Fibroblast of gingiva (primary cell): ENCODE measurements around the gene OPRL1.

Experiments used
- DNase-seq: peaks from one replicate; pipeline ENCODE4 v3.0.0-alpha.2; 2011; ENCODE audit warnings: low read depth

OPRL1 gene

DNA sequence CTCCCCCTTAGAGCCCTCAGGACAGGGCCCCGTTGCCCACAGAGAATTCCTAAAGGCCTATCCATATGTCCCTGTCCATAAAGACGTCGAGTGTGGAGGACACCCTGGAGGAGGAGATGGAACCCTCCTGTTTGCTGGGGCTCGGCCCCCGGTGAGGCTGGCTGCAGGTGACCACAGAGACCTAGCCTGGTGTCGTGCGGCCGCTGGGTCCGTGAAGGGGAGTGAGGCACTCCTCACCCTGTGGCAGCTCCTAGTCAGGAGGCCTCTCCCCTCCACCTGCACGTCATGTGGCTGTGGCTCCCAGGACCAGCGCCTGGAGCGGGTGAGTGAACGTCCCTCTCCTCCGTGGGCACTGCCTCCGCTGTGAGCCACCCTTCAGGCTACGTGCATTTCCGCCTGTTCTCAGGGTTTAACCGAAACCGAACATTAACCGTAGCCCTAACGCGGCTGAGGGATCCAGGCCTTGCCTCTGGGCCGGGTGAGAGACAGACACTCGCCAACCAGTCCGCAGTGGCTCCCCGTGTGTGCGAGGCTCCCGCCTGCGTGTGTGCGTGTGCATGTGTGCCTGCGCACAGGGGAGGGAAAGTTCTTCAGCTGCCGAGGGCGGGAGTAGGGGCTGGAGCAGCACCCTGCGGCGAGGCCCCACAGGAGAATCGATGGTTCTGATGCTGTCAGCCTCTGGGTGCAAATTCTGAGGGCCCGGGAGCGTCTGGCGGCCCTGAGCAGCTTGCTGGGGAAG, 22.8 kb upstream of the OPRL1 start:
- DNase-seq, result no peak

DNA sequence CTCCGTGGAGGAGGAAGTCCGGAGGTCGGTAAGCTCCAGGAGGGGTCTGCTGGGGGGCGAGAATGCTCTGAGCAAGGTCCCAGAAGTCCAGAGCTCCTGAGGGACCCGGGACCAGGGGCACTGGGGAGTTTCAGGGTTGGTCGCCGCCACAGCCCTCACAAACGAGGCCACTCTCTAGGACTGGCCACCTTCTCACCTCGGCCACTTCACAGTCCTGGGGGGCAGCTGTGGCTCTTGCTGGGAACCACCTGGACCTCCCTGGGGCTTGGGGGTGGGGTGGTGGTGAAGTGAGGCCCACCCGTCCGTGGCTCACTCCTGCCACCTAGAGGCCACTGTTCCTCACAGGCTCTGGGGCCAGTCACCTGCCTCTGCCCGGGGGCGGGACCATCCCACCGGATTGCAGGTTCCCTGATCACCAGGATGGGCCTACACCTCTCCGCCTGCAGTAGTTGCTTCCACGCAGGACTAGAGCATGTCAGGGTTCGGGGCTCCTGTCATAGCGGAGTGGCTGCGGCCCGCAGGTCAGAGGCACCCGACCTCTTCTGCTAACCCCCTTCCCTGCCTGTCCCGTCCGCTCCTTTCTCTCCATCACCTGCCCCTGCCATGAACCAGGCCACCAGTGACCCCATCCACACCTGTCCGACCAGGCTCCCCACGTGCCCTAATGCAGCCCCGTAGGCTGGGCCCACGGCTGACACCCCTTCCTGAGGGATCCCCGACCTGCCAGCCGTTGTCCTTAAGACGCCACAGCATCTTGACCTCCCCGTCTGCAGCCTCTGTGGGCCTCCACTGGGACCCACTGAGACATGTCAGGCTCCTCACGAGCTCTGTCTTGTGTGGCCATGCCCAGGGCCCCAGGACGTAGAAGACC, 22.0 kb upstream of the OPRL1 start:
- no peak for DNase-seq

- no peak for DNase-seq
Measured at GRCh38 chr20:64058536-64058935, 21.3 kb upstream of the OPRL1 start.

GRCh38 chr20:64062276-64062595, 17.6 kb upstream of the OPRL1 start:
- DNase-seq, result no peak

- peak; percentile 95 for DNase-seq
Measured at GRCh38 chr20:64062596-64063388, 17.1 kb upstream of the OPRL1 start, which contains the start of gene TCEA2. Gene TCEA2 (plus strand): TSS chr20:64063198. CDS start chr20:64063313, 115 bp downstream.

DNA sequence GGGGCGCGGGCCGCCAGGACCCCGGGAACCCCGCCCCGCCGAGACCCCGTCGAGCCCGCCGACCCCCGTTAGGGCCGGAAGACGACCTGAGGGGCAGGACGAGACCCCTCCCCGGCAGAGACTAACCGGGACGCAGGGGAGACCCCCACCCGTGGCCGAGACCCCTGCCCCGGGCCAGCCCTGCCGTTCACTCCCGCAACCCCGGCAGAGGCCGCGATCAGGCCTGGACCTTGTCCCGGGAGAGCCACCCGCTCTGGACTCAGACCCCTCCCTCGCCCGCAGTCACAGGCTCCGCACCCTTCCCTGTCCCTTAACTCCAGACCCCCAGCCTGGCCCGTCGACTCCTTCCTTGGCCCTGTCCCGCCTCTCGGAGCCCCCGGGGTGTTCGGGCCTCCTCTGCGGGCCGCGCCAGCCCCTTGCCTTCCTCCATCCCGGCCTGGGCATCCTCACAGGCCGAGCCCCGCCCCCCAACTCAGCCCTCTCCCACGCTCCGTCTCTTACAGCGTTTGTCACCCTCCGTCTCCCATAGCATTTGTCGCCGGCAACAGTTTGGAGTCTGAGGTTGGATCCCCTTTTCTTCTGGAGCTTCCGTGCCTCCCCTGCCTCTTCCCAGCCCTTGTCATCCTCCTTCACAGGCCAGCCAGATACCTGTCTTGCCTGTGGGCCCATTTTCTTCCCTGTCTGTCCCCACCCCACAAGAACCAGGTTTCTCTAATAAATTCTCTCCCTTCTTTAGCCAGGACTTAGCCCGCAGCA, 16.3 kb upstream of the OPRL1 start:
- DNase-seq, result no peak

DNA sequence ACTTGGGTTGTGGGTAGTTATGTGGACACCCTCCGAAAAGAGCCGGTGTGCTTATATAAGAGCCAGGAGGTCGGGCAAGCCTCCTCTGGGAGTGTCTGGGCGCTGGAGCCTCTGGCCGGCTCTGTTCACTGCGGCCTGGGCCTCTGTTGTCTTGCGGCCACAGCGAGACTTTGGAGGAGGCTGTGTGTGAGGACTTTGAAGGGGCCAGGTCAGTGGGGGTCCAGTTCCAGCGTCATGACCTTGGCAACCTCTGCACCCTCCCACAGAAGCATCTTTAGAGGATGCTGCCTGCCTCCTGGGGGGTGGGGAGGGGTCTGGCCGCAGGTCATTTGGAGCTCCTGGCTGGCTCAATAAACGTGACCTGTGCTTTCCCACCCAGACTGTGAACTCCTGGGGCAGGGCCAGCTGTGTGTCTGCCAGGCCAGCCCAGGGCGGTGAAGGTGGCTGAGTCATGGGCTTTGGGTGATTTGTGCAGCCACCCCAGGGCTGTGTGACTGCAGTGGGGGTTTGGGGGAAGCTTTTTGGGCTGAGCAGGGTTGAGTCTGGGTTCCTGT, 15.7 kb upstream of the OPRL1 start:
- DNase-seq, result peak; percentile 24

- DNase-seq, result no peak
Measured at GRCh38 chr20:64065062-64065973, 14.6 kb upstream of the OPRL1 start.

DNA sequence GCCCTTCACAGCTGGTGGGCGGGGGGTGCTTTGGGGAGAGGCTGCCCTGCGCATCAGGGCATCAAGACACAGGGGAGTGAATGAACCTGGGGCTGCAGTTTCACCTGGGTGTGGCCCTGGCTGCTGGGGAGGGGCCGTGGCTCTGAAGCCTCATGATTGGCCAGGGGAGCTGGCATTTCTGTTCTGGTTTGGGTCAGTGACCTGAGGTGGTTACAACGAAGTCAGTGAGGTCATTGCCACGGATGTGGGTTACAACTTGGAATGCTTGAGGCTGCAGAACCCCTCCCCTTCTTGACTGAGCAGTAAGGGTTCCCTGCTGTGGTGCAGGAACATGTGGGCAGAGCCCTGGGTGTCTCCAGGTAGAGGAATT, 13.9 kb upstream of the OPRL1 start:
- peak; percentile 61 for DNase-seq

- DNase-seq, result no peak
Measured at GRCh38 chr20:64067005-64067632, 12.8 kb upstream of the OPRL1 start.

DNA sequence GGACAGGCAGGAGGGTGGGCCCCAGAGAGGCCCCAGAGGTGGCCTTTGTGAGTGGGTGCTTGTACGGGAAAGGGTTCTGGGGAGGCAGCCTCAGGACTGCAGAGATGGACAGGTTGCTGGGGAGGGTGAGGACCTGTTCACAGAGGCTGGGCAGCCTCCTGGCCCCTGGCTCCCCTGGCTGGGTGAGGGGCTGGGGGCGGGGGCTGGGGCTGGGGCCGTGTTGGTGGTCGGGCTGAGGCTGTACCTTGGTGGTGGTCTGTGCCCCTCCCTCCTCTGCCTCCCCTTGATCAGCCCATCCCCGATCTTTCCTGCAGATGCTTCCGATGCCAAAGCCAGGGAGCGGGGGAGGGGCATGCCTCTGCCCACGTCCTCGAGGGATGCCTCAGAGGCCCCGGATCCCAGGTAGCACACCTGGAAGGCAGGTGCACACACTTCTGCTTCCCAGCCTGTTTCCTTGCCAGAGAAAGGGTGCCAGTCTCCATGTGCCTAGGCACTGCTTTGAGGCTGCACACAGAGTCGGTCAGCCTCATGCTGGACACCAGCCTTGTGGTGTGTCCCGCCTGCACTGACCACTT, 12.1 kb upstream of the OPRL1 start:
- DNase-seq, result no peak

DNA sequence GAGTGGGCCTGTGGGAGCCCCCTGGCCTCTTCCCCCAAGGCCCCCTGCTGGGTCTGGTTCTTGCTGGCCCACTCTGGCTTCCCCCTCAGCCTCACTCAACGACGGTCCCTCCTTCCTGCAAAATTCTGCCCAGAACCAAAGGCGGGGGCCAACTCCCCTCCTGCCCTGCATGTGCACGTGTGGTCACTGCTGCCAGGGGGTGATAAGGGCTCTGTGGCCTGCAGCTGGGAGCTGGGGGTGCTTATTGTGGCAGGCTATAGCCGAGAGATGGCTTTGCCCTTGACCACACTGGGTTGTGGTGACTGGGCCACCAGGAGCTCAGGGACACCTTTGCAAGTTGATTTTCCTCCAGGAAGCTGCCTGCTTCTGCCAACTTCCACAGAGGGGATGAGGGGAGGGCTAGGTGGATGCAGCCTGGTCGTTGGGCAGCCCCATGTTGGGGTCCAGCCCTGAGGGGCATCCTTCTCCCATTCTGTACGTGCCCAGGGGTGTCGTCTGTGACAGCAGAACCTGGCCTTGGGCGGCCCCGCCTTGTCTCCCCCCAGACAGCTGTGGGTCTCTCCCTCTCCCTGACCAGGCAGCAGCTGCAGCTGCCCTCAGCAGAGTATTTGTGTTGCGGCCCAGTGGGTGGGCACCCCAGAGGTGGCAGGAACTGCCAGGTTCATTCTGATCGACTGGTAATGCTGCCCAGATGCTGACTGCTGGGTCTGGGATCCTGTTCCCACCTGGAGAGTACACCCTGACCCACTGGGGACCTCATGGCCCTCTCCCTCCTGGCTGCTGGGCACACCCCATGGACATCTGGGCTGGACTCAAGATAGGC, 11.3 kb upstream of the OPRL1 start:
- DNase-seq, result no peak

DNA sequence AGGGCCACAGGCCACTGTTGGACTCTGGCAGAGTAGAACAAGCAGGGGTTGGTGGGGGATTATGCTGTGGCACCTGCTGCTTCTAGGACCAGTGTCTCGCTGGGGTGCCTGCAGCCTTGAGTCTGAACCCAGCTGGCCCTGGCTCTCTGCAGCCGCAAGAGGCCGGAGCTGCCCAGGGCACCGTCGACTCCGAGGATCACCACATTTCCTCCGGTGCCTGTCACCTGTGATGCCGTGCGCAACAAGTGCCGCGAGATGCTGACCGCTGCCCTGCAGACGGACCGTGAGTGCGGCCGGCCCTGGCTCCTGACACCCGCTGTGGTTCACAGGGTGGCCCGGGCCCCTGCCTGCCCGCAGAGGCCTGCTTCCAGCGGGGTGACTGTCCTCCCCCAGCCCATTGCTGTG, 10.7 kb upstream of the OPRL1 start:
- DNase-seq, result no peak

DNA sequence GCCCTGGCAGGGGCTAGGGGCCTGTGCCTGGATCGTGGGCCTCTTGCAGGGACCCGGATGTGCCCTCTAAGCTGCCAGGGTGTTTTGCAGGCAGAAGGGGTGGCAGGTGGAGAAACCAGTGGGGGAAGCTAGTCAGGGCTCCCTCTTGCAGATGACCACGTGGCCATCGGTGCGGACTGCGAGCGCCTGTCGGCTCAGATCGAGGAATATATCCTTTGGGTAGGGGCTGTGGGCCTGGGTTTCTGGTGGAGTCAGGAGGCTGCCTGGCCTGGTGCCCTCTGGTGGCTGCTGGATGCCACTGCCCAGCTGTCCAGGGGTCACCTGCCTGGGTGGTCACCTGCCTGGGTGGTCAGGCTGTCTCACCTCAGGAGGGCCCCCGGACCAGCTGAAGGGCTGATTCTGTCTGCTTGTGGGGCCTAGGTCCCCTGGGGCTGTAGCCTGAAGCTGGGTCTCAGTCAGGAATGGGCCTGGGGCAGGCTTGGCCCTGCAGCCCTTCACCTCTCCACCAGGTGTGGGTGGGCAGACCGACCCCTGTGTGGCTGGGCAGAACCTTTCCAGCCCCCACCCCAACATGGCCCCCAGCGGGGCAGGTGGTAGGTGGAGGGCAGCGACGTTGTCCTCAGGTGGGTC, 10.2 kb upstream of the OPRL1 start:
- no peak for DNase-seq

- DNase-seq, result no peak
Measured at GRCh38 chr20:64070244-64070993, 9.5 kb upstream of the OPRL1 start.

GRCh38 chr20:64071341-64072332, 8.2 kb upstream of the OPRL1 start:
- no peak for DNase-seq
